HEK293T (cell line): ENCODE results near the gene UTY.

Source experiments
- BHLHE40 ChIP-seq: fragments of 450-650 bp; IDR thresholded peaks from 2 replicates; pipeline ENCODE4 v1.6.1; 2016; ENCODE audit warnings: mild to moderate bottlenecking, moderate library complexity, borderline replicate concordance
- FOXK2 ChIP-seq: fragments of 450-650 bp; IDR thresholded peaks from 2 replicates; pipeline ENCODE4 v1.6.1; 2016; ENCODE audit warnings: mild to moderate bottlenecking
- HDGF ChIP-seq: fragments of 450-650 bp; IDR thresholded peaks from 2 replicates; pipeline ENCODE4 v1.6.1; 2017; ENCODE audit warnings: antibody characterized with exemption, borderline replicate concordance
- L3MBTL2 ChIP-seq: fragments of 450-650 bp; conservative IDR thresholded peaks from 2 replicates; pipeline ENCODE4 v1.6.1; 2016; ENCODE audit warnings: mild to moderate bottlenecking
- LEF1 ChIP-seq: fragments of 450-650 bp; IDR thresholded peaks from 2 replicates; pipeline ENCODE4 v1.6.1; 2017; ENCODE audit warnings: mild to moderate bottlenecking, borderline replicate concordance
- SP1 ChIP-seq: fragments of 450-650 bp; IDR thresholded peaks from 2 replicates; pipeline ENCODE4 v1.6.1; 2017

DNA sequence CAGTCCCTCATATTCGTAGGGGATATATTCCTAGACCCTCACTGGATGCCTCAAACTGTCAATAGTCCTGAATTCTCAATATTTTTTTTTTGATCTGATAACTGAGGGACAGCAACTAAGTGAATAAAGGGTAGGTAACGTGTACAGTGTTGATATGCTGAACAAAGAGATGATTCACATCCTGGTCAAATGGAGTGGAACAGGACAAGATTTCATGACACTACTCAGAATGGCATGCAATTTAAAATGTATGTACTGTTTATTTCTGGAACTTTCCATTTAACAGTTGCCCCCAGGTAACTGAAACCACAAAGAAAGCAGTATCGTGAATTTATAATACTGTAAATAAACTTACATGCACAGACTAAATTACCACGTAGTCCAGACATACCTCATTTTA lies 128.4 kb downstream of the UTY start:
- TF ChIP-seq SP1 (no peak), FOXK2 (no peak), HDGF (no peak), BHLHE40 (no peak), LEF1 (no peak), L3MBTL2 (no peak)
